IPS-15b (cell line): Measurements from ENCODE around the gene SCFD2.
"Not testable (repeated sequence)": the region's sequence is repeated elsewhere in the genome, so short reads cannot be mapped to it uniquely, and the experiment has no call there.

ENCODE experiments used
- H3K27me3 ChIP-seq: one replicate; pipeline ENCODE4 v1.6.1; 2013; ENCODE audit warnings: low read length; ENCODE audit not compliant: control insufficient read depth, insufficient read depth
- H3K36me3 ChIP-seq: one replicate; pipeline ENCODE4 v1.6.1; 2013; ENCODE audit warnings: low read length; ENCODE audit not compliant: control insufficient read depth, insufficient read depth
- H3K4me1 ChIP-seq: one replicate; pipeline ENCODE4 v1.6.1; 2013; ENCODE audit warnings: mild to moderate bottlenecking, low read length; ENCODE audit not compliant: control insufficient read depth, insufficient read depth
- H3K4me3 ChIP-seq: one replicate; pipeline ENCODE4 v1.5.1; 2013; ENCODE audit warnings: low read depth, low read length
- H3K9ac ChIP-seq: one replicate; pipeline ENCODE4 v1.6.1; 2013; ENCODE audit warnings: low read depth, mild to moderate bottlenecking, low read length
- H3K9me3 ChIP-seq: one replicate; pipeline ENCODE4 v1.6.1; 2013; ENCODE audit warnings: mild to moderate bottlenecking, low read length; ENCODE audit not compliant: control insufficient read depth, insufficient read depth

SCFD2 gene

DNA sequence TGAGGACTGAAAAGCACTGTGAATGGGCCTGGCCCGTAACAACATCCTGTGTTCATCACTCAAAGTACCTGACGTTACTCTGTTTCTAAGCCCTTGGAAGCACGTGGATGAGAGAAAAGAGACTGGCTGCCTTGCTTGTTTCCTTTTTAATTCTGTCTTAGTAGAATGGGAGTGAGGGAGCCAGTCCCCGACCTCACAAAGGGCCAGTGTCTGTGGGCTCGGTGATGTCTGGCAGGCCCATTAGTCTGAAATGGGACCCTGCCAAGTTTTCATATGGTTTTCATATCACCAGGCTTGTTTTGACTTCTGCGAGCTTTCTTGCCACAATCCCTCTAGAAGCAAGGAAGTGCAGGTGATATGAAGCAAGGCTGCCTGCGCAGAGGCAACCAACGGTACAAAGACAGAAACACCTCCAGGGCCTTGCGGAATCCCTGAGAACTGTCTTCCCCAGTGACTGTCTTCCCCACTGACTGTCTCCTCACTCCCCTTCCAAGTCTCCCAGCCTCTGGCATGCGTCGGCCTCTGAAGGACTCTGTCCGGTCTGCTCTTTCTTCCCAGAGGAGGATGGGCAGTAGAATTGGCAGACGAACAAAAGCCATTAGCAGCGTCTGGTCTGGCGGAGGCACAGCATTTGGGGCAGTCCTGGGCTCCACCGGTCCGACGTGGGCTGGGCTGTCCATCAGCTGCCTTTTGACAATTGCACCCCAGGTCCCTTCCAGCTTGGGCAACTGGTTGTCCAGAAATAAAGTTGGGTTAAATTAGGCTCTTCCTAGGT lies 524.0 kb downstream of the SCFD2 start:
- Histone ChIP-seq H3K4me1 (peaks cover 18% of the 10 kb centered on the region), H3K9me3 (no peaks in the 10 kb centered on the region), H3K9ac (no peak overlapping the region), H3K36me3 (no peaks in the 10 kb centered on the region), H3K4me3 (no peak overlapping the region), H3K27me3 (no peaks in the 10 kb centered on the region)

DNA sequence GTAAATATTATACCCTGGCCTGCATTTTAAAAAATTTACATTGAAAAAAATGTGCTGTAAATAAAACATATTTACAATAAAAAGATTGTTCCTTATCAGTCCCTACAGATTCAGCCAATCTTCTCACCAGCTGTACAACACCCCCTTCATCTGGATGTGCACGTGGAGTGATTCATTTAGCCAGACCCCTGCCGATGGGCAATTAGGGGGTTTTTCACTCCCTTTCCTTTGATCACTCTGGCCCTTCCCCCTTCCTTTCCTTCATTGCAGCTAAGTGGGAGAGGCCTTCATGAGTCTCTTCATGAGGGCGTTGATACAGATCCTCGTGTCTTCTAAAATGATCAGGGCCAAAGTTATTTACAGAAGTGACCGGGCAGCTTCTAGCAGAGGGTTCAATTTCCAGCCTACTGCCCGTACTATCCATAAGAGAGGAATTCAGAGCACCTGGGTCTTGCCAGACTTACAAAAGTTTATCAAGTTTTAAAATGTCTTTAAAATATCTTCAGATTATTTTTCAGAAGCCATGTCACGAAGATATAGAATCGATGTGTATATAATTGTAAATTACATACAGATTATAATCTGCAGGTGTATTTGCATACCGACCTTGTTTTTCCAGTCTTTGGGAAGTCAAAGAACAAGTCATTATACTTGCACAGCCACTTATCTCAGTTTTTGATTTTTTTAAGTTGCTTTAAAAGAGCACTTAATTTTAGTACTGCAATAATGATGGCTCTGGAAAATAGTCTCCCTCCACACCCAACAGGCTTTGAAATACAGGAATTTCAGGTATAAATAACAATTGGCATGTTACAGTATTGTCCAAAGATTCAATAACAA lies 525.1 kb downstream of the SCFD2 start:
- no peaks in the 10 kb centered on the region for H3K36me3 ChIP-seq
- H3K9me3 ChIP-seq = no peaks in the 10 kb centered on the region
- no peaks in the 10 kb centered on the region for H3K27me3 ChIP-seq
- no peak overlapping the region for H3K9ac ChIP-seq
- H3K4me1 ChIP-seq = peaks cover 20% of the 10 kb centered on the region
- H3K4me3 ChIP-seq = no peak overlapping the region

DNA sequence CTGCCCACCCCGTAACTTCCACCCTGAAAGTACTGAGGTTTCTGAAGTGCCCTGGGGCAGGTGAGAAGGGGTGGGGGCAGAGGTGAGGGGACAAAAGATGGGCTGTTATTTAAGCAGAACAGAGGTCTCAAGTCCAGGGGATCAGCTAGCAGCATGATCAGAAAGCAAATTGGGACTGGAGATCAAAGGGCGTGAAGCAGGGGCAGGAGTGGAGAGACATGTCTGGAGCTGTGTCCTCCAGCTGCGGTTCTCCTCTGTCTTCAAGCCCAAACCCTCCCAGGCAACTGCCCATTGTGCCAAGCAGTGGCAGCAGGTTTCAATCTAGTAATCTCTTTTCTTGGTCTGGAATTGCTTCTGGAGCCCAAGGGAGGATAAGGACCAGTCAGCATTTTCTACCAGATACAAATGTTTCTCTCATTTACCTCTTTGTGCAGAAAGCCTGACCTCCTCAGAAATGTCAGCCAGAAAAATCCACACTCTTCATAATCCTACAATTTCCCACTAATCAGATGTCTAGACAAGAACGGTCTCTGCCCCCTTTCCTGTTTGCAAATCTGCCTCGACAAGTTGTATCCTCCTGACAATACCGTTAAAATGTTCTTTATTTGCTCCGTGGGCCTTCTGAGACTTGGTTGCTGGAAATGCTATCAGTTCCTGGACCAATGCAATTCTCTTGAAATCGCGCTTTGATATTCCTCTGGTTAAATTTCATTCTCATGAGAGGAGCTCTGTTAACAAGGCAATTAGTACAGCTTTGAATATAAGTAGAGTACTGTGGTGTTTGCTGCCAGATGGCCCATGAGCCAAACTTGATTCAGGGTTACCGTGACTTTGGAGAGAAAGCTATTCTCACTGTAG lies 526.9 kb downstream of the SCFD2 start:
- Histone ChIP-seq H3K36me3 (no peaks in the 10 kb centered on the region), H3K27me3 (no peaks in the 10 kb centered on the region), H3K4me1 (peaks cover 31% of the 10 kb centered on the region), H3K4me3 (no peak overlapping the region), H3K9ac (no peak overlapping the region), H3K9me3 (no peaks in the 10 kb centered on the region)

DNA sequence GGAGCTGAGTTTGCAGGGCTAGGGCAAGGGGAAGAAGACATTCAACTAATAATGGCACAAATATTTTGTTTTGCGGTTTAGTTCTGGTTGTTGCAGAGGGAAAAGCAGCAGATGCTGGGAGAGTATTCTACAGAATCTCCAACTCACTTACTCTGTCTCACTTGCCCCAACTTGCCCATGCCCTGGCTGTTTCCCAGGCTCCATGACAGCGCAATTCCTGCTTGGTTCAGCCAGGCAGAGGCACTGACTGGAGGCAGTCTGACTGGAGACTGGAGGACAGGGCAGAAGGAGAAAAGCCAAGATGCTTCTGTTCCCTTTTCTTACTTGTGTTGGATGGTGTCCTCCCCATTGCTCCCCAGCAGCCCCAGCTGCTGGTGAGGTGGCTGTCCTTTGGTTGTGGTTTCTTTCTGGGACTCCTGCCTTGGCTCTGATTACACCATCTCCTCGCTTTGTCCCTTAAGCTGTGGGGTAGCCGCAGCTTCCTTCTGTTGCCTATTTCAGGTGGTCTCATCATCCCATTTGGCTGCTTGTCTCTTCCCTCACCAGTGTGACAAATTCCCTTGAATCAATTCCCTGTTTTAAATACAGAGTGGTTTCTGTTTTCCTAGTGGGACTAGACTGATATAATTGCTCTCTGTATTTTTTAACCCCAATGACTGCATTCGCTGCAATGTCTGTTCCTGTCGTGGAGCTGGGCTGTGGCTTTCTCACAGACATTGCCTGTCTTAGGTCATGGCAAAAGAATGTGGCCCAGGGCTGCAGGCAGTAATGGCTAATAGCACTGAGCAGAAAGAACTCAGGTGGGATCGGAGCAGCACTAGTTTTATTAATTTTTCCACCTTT lies 527.9 kb downstream of the SCFD2 start:
- Histone ChIP-seq H3K27me3 (no peaks in the 10 kb centered on the region), H3K36me3 (no peaks in the 10 kb centered on the region), H3K9ac (no peak overlapping the region), H3K4me3 (no peak overlapping the region), H3K9me3 (no peaks in the 10 kb centered on the region), H3K4me1 (peaks cover 29% of the 10 kb centered on the region)

DNA sequence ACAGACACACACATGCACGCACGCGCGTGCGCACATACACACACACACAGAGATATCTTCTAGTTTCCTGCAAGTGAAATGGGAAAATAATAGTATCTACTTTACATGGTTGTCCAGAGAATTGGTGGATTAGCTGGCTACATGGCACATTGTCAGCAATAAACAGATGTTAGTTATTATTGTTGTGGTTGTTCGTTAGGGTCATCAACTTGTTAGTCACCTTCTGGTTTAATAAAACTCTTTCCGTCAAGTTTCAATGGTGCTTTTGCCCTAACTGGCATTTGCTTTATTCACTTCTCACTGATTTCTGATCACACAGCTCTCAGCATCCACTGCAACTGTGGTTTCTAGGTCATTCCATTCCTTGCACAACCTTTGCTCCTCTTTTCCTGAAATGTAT lies 529.2 kb downstream of the SCFD2 start:
- H3K27me3 ChIP-seq = no peaks in the 10 kb centered on the region
- H3K36me3 ChIP-seq = no peaks in the 10 kb centered on the region
- peaks cover 26% of the 10 kb centered on the region for H3K4me1 ChIP-seq
- H3K4me3 ChIP-seq = no peak overlapping the region
- H3K9me3 ChIP-seq = no peaks in the 10 kb centered on the region
- no peak overlapping the region for H3K9ac ChIP-seq

DNA sequence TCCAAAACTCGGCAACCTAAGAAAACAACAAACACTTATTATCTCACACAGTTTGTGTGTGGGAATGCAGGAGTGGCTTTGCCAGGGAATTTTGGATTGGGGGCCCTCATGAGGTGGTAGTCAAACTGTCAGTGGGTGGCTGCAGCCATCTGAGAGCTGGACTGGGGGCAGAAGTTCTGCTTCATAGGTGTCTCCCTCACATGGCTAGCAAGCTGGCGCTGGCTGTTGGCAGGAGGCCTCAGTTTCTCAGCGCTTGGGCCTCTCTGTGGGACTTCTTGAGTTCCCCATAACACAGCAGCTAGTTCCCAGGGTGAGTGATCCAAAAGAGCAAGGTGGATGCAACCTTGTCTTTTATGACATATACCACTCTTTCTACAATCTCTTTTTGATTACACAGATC lies 529.7 kb downstream of the SCFD2 start:
- H3K4me3 ChIP-seq = no peak overlapping the region
- H3K36me3 ChIP-seq = no peaks in the 10 kb centered on the region
- no peak overlapping the region for H3K9ac ChIP-seq
- H3K9me3 ChIP-seq = no peaks in the 10 kb centered on the region
- no peaks in the 10 kb centered on the region for H3K27me3 ChIP-seq
- peaks cover 24% of the 10 kb centered on the region for H3K4me1 ChIP-seq

DNA sequence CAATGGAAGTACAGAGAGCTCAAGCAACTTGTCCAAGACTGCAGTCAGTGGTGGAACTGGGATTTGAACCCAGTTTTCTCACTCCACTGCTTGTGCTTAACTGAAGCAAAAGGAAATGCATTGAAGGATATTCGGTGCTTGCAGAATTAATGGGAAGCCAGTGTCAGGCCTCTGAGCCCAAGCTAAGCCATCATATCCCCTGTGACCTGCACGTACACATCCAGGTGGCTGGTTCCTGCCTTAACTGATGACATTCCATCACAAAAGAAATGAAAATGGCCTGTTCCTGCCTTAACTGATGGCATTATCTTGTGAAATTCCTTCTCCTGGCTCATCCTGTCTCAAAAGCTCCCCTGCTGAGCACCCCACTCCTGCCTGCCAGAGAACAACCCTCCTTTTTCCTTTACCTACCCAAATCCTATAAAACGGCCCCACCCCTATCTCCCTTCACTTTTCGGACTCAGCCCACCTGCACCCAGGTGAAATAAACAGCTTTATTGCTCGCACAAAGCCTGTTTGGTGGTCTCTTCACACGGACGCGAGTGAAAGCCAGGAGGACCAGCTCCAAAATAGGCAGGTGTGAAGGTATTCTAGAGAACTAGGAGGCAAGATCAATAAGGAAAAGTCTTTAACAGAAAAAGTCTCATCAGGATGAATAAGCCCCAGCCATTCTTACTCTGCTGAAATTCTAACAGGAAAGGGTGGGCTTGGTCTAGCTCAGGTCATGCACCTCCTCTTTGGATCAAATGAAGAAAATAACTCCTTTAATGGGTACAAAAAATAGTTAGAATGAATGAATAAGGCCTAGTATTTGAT lies 531.0 kb downstream of the SCFD2 start:
- Histone ChIP-seq H3K9ac (peak overlapping the region; percentile 51), H3K4me1 (peaks cover 16% of the 10 kb centered on the region)
- H3K4me3 ChIP-seq, H3K27me3 ChIP-seq, H3K36me3 ChIP-seq, H3K9me3 ChIP-seq: not testable (repeated sequence)

DNA sequence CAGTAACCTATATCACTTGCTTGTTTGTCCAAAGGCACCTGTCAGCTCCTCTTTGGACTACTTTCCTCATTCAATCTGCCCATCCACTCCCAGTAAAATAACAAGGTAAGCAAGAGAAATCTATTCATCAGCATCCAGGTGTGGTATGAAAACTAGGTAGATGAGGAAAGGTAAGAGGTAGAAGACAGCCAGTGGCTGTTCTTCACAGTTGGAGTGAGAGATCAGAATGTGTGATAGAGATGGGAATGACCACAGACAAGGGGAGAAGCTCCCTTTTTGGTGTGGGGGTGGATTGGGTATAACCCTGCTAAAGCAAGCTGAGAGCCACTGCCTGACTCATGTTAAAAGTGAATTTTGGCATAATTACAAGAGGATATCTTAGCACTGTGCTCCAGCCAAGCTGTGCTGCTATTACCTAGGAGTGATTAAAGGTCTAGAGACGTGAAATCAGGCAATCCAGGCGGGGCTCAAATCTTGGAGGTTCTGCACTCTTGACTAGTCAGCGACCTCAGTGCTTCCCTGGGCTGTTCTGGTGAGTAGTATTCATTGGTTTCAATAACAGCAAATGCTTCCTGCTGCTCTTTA lies 531.8 kb downstream of the SCFD2 start:
- Histone ChIP-seq H3K9ac (no peak overlapping the region), H3K4me1 (peaks cover 16% of the 10 kb centered on the region), H3K4me3 (no peak overlapping the region), H3K27me3 (no peaks in the 10 kb centered on the region), H3K9me3 (no peaks in the 10 kb centered on the region), H3K36me3 (no peaks in the 10 kb centered on the region)

DNA sequence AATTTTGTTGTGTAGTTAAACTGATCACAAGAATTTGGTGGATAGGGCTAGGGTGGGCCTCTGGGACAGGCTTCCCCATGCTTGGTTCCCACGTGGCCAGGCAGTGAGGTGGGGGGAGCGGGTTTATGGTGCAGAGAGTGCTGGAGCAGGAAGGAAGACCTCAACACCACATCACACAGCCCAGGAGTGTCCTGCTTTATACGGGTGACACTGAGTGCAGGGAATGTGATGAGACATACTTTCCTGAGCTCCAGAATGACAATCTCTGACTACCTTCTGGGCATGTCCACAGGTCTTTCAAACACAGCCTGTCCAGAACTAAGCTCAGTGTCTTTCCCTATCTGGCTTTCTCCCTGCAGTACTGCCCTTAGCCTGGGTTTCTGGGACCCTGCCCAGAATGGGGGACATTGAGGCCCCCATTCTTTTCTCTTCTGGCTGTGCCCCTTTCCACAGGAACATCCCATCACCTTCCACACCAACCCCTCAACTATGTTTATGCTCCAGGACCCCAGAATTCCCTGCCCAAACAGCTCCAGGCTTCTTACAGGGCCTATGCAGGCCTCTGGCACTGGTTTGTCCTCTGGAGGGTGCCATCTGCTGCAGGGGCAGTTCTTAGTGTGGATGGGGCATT lies 540.3 kb downstream of the SCFD2 start:
- Histone ChIP-seq H3K9me3 (no peaks in the 10 kb centered on the region), H3K4me1 (no peaks in the 10 kb centered on the region), H3K27me3 (no peaks in the 10 kb centered on the region), H3K36me3 (no peaks in the 10 kb centered on the region), H3K4me3 (no peak overlapping the region), H3K9ac (no peak overlapping the region)
